Kidney glomerular epithelial cell (primary cell): Measurements from ENCODE around the gene YIF1A.
"Not testable (repeated sequence)": the region's sequence is repeated elsewhere in the genome, so short reads cannot be mapped to it uniquely, and the experiment has no call there.

Source experiments
- DNase-seq: peaks from one replicate; lab custom pipeline; 2025; lab: John Stamatoyannopoulos, UW

The YIF1A gene

DNA sequence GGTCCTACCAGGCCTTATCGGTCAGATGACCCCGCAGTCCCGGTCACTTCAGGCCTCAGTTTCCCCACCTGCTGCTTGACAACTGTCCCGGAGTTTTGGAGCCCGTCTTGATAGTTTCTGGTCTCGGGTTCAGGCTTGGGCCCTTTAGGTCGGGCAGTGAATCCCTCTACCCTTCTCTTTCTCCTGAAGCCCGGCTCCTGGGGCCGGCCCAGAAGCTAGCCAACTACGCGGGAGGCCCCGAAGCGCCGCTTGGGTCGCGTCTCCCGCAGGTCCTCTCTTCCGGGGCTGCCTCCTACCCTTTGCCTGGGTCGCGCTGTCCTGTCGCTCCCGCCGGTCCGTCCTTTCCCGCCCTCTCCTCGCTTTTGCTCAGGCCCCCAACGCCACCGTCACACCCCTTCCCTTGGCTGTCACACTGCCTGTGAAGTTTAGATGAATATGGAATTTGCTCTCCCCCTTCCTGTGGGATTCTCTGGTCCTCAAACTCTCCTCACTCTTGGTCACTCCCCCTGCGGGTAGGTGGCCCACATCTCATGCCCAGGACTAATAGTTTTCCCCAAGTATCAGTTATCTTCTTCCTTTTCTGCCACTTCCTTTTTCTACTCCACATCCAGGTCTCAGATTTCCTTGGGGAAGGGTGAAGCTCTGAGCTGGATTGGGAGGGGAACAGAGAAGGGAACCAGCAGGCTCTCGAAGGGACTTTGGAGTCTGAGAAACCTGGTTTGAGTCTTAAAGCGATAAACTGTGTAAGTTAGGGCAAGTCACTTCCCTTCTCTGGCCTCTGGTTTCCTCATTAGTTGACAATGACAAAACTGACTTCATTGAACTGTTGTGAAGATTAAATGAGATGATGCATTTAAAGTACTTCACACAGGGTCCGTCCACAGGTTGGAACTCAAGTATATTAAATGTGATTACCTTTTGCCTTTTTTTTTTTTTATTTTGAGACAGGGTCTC, 19.7 kb downstream of the YIF1A start:
- DNase-seq, result peak; percentile 8

DNA sequence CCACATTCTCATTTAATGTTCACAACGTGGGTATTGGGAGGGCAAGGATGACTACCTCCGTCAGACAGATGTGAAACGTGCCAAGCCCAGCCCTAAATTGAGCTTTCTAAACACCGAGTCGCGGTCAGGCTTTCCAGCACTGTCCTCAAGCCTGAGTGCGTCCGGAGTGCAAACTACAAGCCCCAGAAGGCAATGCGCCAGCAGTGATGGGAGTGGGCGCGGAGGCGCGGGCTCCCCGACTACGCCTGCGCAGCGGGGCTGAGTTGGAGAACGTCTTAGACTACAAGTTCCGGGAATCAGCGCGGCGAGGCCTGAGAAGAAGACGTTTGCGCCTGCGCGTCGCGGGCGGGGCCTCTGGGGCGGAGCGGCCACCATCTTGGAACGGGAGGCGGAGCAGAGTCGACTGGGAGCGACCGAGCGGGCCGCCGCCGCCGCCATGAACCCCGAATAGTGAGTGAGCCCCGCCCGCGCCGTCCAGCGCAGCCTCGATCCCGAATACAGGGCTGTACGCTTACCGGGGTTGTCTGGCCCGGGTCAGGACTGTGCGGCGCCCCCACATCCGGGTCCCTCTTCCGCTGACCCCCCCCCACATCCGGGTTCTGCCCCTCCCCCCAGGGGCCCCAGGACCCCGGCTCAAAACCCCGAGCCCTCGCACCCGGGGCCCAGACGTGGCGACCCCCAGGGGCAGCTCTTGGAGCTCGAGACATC, 20.5 kb downstream of the YIF1A start, which contains the start of gene RAB1B:
Gene RAB1B, plus strand, starts transcription at position 396 of the 708 bp plus-strand sequence. Its CDS starts 41 bp downstream, at position 437.
- DNase-seq, result peak; percentile 99

DNA sequence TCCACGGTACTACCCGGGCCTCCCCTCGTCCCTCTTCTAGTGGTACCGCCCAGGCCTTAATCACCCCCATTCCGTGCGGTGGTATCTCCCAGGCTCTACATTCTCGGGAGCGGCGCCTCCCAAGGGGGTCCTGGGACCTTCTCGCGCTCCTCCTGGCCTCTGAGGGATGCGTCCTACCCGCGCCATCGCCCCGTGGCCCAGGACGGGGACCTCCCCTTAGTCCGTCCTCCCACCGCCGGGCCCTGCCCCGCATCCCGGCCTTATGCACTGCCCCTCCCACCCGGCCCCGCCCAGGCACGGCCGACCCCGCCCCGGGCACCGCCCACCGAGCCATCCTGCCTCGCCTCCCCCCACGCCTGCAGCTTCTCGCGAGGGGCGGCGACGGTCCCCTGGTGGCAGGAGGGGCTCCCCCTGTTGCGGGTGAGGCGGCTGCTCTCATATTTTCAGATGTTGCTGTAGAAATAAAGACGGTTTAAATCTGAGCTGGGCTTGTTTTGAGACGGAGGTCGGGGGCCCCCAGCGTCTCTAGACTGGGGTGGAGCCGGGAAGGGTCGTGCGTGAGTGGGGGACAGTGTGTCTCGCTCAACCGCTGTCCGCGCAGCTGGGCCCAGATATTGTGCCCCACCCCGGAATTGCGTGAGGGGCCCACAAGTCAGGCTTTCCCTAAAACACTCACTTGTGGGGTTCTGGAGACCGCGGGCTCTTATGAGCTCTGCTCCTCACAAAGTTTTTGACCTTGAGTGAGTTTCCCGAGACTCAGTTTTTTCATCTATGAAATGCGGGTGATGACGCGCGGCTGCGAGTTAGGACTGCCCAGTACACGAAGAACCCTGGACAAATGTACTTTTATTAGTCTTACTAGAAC, 21.3 kb downstream of the YIF1A start:
- peak; percentile 54 for DNase-seq

DNA sequence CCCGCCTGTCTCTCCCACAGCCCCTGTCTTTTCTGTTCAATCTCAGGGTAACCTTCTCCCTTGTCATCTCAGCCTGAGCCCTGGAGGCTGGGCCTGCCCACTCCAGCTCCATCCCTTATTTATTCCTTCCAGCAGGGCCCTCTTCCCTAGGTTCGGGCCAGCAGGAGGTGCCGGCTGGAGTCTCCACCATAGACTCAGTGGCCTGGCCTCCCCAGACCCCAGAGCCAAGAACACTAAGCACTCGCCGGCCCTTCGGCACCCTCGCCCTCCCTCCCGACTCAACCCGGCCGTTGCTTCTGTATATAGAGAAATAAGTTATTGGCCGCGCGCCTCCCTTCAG, 21.9 kb downstream of the YIF1A start:
- DNase-seq, result no peak

DNA sequence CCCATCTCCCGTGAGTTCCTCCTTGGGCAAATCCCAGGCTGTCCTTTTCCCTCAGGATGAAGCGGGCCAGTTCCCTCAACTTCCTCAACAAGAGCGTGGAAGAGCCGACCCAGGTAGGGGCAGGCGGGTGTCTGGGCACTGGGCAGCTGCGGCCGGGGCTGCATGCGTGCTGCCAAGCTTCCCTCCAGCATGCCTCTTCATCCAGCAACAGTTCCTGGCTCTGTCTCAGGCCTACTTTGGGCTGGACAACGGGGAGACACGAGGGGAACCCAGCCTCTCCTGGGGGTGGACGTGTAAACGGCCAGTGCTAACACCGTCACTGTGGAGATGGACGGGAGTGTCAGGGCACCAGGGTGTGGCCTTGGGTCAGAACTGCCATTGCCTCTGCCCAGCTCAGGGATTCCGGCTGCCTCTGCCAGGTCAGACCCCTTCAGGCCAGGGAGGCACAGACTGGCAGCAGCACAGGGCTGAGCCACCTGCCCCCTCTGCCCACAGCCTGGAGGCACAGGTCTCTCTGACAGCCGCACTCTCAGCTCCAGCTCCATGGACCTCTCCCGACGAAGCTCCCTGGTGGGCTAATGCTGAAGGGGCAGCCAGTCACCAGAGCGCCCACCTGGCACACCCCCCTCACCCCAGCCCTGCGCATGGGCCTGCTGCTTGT, 22.4 kb downstream of the YIF1A start:
- no peak for DNase-seq

DNA sequence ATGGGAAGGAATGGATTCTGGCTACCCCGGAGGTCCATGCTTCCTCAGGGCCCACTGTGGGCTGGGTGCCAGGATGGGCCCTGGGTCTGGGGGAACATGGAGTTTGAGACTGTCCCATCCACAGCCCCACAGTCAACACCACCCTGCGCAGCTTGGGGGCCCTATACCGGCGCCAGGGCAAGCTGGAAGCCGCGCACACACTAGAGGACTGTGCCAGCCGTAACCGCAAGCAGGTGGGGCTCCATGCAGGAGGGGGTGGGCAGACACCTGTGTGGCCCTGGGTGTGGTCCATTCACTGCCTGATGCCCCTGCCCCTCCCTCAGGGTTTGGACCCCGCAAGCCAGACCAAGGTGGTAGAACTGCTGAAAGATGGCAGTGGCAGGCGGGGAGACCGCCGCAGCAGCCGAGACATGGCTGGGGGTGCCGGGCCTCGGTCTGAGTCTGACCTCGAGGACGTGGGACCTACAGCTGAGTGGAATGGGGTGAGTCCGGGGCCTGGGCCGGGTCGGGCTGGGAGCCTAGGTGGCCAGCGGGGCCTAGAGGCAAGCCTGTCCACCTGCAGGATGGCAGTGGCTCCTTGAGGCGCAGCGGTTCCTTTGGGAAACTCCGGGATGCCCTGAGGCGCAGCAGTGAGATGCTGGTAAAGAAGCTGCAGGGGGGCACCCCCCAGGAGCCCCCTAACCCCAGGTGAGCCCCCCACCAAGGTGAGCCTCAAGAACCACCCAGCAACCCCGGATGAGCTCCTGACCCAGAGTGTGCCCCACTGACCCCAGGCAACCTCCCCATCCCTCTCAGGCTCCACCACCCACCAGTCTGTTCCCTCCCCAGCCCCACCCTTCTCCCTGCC, 23.2 kb downstream of the YIF1A start:
- DNase-seq, result no peak

DNA sequence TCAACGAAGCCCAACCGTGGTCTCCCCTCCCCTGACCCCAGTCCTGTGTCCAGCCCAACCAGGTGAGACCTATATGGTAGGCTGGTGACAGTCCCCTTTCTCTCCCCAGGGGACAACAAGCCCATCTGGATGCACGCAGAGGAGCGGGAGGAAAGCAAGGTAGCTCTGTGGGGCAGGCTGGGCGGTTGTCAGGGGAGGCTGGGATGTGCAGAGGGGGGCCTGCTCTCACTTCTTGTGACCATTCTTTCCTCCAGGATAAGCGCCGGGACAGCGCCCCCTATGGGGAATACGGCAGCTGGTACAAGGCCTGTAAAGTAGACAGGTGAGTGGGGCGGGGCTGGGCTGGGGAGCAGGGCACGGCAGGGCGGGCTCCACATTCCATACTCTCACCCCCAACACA, 24.0 kb downstream of the YIF1A start:
- no peak for DNase-seq

DNA sequence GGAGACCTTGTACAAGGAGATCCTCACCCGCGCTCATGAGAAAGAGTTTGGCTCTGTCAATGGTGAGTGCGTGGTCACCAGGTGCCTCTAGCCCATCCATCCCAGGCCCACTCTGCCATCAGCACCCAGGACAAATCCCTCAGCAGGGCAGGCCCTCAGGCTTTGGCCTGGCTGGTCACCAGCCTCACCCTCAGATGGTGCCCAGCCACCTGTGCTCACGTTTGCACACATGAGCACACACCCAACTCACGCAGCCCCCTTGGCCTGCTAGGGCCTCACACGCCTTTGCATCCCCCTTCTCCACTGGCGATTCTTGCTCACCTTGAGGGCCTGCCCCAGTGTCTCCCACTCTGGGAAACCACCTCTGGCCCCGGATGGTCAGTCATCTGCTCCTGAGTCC, 24.6 kb downstream of the YIF1A start:
- DNase-seq, result no peak

DNA sequence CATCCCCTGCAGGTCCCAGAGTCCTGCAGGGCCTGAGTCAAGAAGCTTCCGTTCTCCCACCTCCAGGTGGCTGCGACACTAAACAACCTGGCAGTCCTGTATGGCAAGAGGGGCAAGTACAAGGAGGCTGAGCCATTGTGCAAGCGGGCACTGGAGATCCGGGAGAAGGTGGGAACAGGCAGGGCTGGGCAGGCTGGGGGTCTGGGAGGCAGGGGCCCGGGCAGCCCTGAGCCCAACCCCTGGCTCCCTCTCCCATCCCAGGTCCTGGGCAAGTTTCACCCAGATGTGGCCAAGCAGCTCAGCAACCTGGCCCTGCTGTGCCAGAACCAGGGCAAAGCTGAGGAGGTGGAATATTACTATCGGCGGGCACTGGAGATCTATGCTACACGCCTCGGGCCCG, 25.2 kb downstream of the YIF1A start:
- DNase-seq, result no peak

DNA sequence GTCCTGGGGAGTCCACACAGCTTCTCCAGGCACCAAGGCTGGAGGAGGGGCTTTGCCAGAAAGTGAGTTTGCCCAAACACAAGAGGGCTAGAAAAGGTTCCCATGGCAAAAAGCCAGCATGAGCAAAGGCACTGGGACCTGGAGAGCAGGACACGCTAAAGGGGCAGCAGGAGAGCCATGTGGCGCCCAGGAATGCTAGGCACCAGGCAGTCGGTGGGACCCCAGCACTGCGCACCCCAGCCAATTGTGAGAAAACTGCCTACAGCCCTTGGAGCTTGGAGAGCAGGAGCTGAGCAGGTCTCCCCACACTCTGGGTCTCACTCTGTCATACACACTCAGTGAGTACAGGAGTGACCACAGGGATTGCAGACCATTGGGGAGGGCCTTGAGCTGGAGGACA, 25.7 kb downstream of the YIF1A start:
- DNase-seq, result no peak

DNA sequence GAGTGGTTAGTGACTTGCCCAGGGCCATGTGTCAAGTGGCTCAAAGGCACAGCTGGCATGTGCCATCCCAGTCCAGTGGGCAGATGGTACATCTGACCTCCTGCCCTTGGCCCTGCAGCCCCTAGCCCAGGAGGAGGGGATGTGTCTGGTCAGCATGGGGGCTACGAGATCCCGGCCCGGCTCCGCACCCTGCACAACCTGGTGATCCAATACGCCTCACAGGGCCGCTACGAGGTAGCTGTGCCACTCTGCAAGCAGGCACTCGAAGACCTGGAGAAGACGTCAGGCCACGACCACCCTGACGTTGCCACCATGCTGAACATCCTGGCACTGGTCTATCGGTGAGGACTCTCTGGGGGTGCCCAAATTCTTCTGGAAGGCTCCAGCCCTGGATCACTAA, 26.2 kb downstream of the YIF1A start:
- no peak for DNase-seq

DNA sequence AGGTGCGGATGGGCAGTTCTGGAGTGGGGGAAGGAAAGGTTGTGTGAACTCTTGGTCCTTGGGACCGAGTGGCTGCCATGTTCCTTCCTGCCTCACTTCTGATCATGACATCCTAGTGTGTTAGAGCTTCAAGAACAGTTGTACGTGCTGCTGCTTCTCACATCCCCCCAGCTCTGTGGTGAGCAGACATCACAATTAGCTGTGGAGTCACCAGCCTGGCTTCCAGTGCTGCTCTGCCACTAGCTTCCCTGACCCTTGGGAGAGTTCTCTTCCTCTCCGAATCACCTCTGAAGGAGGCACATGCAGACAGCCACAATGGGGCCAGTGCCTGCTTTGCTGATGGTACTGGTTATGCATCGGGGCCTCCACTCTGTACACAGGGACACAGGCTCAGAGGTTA, 26.8 kb downstream of the YIF1A start:
- no peak for DNase-seq

DNA sequence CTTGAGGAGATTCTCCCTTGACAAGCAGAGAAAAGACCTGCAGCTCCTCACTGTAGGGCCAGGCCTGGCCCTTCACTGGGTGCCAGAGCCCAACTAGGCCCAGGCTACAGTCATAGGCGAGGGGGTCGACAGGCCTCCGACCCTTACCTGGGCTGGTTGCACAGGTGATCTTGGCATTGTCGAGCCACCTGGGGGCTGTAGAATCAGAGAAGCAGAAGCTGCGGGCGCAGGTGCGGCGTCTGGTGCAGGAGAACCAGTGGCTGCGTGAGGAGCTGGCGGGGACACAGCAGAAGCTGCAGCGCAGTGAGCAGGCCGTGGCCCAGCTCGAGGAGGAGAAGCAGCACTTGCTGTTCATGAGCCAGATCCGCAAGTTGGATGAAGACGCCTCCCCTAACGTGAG, 27.4 kb downstream of the YIF1A start:
- DNase-seq, result no peak

DNA sequence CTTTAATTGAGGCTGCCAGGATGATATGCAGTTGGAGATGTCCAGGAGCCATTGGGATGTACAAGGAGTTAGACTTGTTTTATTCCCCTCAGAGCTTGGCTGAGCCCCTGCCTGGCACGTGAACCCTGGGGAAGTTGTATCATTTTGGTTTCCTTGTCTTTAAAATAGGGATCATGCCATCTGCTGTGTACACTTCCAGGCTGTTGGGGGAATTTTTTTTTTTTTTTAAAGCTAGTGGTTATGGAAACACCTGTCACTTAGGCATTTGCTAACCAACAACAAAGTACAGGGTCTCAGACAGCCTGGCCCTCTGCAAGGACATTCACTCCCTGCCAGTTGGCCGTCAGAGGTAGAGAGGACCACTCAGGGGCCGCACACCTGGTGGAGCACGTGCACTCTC, 29.0 kb downstream of the YIF1A start:
- no peak for DNase-seq

DNA sequence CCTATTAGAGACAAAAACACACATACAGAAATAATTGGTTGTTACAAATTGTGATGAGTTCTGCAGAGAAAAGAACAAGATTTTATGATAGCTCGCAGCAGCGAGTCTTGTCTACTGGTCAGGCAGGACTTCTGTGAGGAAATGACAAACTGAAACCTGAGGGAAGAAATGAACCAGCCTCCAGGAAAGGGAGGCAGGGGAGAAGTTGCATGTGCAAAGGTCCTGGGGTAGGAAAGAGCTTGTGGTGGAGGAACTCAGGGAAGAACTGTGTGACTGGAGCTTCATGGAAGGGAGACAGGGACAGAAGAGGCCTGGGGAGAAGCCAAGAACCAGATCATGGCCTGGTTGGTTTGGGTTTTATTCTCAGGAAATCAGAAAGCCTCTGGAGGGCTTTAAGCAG, 29.7 kb downstream of the YIF1A start:
- DNase-seq, result no peak

DNA sequence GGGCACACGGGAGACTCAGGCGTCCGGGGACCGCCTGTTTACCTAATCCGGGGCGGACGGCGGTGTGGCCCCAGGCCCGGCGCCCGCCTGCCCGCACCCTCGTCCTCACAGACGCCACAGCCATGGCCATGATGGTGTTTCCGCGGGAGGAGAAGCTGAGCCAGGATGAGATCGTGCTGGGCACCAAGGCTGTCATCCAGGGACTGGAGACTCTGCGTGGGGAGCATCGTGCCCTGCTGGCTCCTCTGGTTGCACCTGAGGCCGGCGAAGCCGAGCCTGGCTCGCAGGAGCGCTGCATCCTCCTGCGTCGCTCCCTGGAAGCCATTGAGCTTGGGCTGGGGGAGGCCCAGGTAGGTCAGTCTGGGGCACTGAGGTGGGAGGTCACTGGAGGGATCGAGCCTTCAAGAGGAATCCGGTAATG, 30.5 kb downstream of the YIF1A start:
- no peak for DNase-seq

DNA sequence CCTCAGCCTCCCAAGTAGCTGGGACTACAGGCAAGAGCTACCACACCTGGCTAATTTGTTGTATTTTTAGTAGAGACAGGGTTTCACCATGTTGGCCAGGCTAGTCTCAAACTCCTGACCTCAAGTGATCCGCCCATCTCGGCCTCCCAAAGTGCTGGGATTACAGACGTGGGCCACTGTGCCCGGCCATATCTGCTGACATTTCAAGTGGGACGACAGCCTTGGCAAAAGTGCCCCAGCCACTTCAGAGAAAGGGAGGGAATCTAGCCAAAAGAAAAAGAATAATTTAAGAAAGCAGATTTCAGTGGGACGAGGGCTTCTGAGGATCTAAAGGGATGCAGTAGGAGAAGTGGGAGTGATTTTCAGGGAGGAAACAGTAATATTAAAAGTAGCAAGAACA, 35.9 kb downstream of the YIF1A start:
- not testable (repeated sequence) for DNase-seq

DNA sequence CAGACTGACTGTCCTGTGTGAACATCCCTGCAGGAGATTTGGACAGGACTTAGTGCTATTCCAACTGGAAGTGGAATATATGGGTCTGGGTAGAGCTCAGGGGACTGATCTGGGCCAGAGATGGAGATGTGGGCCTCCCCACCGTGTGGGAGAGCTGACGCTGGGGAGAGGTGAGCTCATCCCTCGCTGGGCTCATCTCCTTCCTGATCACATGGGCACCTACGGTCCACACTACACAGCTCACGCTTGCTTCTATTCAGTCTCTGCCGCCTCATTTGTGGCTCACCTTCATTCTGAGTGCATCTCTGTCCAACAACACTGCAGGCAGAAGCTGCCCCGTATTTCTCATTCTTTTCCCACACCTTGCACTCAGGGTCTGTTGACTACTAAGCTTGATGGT, 37.1 kb downstream of the YIF1A start:
- no peak for DNase-seq

DNA sequence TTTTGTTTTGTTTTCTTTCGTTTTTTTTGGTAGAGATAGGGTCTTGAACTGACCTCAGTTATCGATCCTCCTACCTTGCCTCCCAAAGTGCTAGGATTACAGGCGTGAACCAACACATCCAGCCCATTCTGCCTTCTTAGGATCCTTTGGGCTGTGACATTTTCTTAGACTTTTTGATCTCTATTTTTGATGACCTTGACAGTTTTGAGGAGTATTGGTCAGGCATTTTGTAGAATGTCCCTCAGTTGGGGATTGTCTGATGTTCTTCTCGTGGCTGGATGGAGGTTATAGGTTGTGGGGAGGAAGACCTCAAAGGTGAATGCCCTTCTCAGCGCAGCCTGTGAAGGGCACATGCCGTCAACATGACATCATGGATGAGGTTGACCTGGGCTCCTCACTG, 40.0 kb downstream of the YIF1A start:
- DNase-seq, result no peak

DNA sequence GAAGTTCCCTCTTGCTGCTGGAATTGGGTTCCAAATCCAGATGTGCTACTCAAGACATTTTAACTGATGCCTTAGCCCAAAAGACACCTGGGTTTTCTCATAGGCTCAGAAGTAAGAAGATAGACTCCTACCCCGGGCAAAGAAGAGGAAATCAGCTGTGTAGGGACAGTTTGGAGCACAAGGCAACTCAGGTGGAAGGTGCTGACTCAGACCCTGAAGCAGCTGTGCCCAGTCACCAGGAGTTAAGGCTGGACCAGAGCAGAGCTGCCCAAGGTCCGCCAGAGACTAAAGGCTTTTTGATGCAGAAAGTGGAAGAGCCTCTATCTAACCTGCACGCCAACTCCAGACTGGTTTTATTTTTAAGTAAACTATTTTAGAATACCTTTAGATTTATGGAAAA, 41.1 kb downstream of the YIF1A start:
- no peak for DNase-seq

DNA sequence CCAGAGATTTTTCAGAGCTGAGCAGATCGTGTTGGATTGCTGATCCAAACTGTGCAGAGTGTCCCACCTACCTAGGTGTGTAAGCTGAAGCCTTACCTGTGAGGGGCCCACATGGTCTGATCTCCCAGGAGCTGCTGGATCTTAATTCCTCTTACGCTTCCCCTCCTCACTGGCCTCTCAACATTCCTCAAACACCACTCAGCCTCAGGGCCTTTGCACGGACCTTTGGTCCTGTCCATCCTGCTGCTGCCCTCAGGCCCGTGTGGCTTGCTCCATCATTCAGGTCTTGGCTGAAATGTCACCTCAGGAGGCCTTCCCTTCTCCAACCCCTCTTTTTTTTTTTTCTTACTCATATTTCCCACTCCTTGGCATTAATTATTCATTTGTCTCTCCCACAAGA, 41.6 kb downstream of the YIF1A start:
- DNase-seq, result no peak
